SH-SY5Y (cell line): ENCODE data around the gene STAT3.

Experiments
- GATA2 ChIP-seq: IDR thresholded peaks from 2 replicates; pipeline ENCODE4 v1.6.1; 2011; ENCODE audit warnings: mild to moderate bottlenecking, low read depth, low read length
- GATA3 ChIP-seq: IDR thresholded peaks from 2 replicates; pipeline ENCODE4 v1.6.1; 2011; ENCODE audit warnings: low read depth, mild to moderate bottlenecking, low read length, moderate library complexity

DNA sequence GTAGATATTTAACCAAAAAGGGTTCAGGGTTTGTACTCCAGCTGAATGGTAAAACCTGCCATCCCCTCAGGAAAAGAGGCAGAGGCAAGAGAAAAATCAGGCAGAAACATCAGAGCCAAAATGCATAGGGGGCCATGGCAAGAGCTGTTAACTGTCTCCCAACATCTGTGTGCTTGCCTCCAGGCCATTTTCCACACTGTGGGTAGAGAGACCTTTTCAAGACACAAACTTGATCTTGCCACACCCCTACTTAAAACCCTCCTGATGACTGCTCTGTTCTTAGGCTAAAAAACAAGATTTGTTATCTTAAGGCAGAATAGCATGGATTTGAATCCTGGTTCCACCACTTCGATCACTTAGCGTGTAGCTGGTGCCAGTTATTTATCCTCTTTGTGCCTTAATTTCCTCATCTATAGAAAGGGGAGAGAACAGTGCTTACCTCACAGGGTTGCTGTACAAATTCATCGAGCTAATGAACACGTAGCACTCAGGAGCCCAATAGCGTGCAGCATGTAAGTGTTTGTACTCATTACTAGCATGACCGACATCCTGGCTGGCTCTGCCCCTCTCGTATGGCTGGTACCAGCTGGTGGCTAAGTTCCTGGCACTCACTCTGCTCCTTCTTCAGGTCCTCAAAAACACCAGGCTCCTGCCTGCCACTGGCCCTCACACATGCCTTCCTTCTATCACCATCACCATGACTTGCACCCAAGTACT lies 25.8 kb downstream of the STAT3 start:
- TF ChIP-seq GATA3, result no peak
- TF ChIP-seq GATA2, result no peak
